Small intestine (tissue), 4 donors: Measurements from ENCODE around the gene ADGB. TPM values are rescaled to one million over a fixed set of nuclear protein-coding genes. Genes with fewer than 3 reads are reported as not detected.

Experiments
- polyA plus RNA-seq, 4 donors: library from polyadenylated mRNA; stranded (reverse) in 3 of 4; unstranded in 1 of 4; fragments of 200-250 nt in 3 of 4; fragments of 120-200 nt in 1 of 4; gene quantifications; one replicate each; pipeline versions ENCODE4 v1.2.1 to v1.2.3, GENCODE V29; 2013
- donor health status: healthy with polysubstance abuse.
- donor health status: Bipolar disorder and iron deficiency.
- donor health status: healthy.

Gene ADGB
- polyA plus RNA-seq, 4 donors: under 0.01 TPM; not detected in 3

Other genes with a start within 250 kb of the ADGB start
- 10 to 100 TPM; 15.2 to 39.9 (median 18.3) TPM for gene RAB32, start 55.1 kb upstream of the ADGB start, polyA plus RNA-seq